Measurements from ENCODE around the gene ISG20.

Gene ISG20

DNA sequence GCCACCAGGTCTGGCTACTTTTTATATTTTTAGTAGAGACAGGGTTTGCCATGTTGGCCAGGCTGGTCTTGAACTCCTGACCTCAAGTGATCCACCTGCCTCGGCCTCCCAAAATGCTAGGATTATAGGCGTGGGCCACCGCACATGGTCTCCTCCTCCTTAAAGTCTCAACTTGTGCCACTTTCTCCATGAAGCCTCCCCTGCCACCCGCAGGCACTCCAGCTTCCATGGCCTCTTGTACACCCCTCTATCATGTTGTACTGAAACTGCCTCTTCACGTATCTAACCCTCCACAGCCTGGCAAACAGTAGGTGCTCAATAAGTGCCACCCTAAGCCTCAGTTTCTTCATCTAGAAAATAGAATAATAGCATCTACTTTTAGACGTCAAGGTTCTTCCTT lies 39.9 kb downstream of the ISG20 start:
- peaks cover 0 to 2% (median 0%) of the 10 kb centered on the region in 5 experiments for H3K9me3 ChIP-seq (ENCODE audit: control extremely low read depth in 1 of 5, control insufficient read depth in 4 of 5, insufficient read depth in 2 of 5, low read depth in 1 of 5, low read length in 4 of 5)
- no peak overlapping the region for H3K4me3 ChIP-seq (ENCODE audit: control insufficient read depth in 1 of 7, extremely low read depth in 1 of 7, insufficient read depth in 4 of 7, low read depth in 2 of 7, low read length in 6 of 7)
- ChIA-PET POLR2A (no interaction called here), CTCF (interaction anchor here (1.6 kb wide), 1 partner anchor 14 kb away, joined by 4 read pairs; no protein-coding TSS in a partner anchor)
- H3K36me3 ChIP-seq (ENCODE audit: control insufficient read depth in 4 of 4, insufficient read depth in 4 of 4, low read length in 3 of 4), result no peaks in the 10 kb centered on the region
- DNase-seq, result no peak
- WGBS (ENCODE audit: insufficient coverage), result 100% methylated on average over 3 of the region's 6 CpGs
- H3K27me3 ChIP-seq (replicated peaks in 2 of 5; ENCODE audit: control insufficient read depth in 4 of 5, insufficient read depth in 5 of 5, low read length in 4 of 5), result peaks cover 0 to 6% (median 0%) of the 10 kb centered on the region in 5 experiments
- no peak overlapping the region for H3K27ac ChIP-seq (ENCODE audit: insufficient read depth in 1 of 2, low read depth in 1 of 2, low read length in 2 of 2, poor library complexity in 1 of 2, severe bottlenecking in 2 of 2)
- H3K4me1 ChIP-seq (ENCODE audit: control extremely low read depth in 1 of 4, control insufficient read depth in 4 of 4, insufficient read depth in 4 of 4, low read length in 3 of 4), result no peaks in the 10 kb centered on the region

DNA sequence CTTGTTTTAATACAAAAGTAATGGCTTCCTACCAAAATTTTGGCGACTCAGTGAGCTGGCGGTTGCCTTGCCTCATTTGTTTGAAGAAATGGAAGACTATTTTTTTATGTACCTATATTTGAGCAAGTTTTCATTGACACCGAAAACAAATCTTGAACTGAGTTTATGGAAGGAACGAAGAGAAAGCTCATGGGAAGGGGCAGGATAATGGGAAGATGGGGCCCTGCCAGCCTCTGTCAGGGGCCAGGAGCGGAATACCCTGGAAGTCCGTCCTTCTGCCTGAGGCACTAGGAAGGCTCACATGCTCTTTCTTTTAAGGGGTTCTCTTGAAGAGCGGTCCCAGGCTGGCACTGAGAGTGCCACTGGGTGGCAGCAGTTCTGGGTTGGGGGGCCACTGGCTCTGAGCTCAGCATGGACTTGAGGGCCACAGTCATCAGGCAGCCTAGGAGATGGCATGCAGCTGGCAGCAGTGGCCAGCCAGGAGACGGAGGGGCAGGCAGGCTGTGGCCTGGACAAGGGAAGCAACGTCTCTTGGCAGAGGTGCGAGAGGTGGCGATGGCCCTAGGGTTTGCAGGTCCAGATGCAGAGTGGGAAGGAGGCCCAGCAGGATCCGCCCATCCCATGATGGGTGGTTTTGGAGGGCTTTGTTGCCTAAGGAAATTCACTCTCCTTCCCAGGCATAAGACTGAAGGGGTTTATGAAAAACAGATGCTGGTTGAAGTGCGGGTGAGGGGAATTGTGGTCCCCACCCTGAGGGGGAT lies 41.6 kb downstream of the ISG20 start:
- Histone ChIP-seq H3K36me3 (ENCODE audit: control insufficient read depth in 4 of 4, insufficient read depth in 4 of 4, low read length in 3 of 4) (no peaks in the 10 kb centered on the region), H3K27ac (ENCODE audit: insufficient read depth in 1 of 2, low read depth in 1 of 2, low read length in 2 of 2, poor library complexity in 1 of 2, severe bottlenecking in 2 of 2) (no peak overlapping the region), H3K4me3 (ENCODE audit: control insufficient read depth in 1 of 7, extremely low read depth in 1 of 7, insufficient read depth in 4 of 7, low read depth in 2 of 7, low read length in 6 of 7) (no peak overlapping the region), H3K9me3 (ENCODE audit: control extremely low read depth in 1 of 5, control insufficient read depth in 4 of 5, insufficient read depth in 2 of 5, low read depth in 1 of 5, low read length in 4 of 5) (no peaks in the 10 kb centered on the region), H3K27me3 (replicated peaks in 2 of 5; ENCODE audit: control insufficient read depth in 4 of 5, insufficient read depth in 5 of 5, low read length in 4 of 5) (peaks cover 0 to 2% (median 0%) of the 10 kb centered on the region in 5 experiments), H3K4me1 (ENCODE audit: control extremely low read depth in 1 of 4, control insufficient read depth in 4 of 4, insufficient read depth in 4 of 4, low read length in 3 of 4) (no peaks in the 10 kb centered on the region)
- no peak for DNase-seq
- ChIA-PET CTCF (interaction anchor here (1.1 kb wide), 1 partner anchor 13 kb away, joined by 3 read pairs; no protein-coding TSS in a partner anchor), POLR2A (no interaction called here)
- WGBS (ENCODE audit: insufficient coverage), result 100% methylated on average over 9 of the region's 13 CpGs

DNA sequence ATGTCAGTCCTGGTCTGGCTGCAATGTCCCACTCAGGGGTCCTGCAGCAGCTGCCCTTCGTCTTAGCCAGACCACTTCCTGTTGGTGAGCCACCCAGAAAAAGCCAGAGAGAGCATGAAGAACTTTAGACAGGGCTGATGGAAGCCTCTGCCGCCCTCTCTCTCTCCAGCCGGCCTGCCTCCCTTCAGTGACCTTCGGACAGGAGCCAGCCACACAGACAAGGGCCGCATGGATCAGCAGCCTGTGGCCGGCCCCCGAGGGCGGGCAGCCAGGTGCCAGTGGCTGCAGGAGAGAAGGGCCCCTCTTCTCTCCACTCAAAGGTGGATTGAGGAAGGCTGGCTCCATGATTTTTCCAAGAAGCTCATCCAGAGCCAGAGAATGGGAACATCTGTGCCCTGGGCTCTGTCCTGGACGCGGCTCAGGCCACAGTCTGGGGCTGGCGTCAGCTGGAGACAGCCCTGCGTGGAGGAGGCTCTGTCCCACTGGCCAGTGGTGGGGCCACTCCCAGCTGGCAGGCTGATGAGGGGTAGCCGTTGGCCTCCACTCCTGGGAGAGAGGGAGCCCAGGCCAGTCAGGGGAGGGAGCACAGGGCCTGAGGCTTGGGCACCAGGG lies 42.9 kb downstream of the ISG20 start:
- POLR2A ChIA-PET, result no interaction called here
- DNase-seq, result no peak
- no peak overlapping the region for H3K4me3 ChIP-seq (ENCODE audit: control insufficient read depth in 1 of 7, extremely low read depth in 1 of 7, insufficient read depth in 4 of 7, low read depth in 2 of 7, low read length in 6 of 7)
- H3K36me3 ChIP-seq (ENCODE audit: control insufficient read depth in 4 of 4, insufficient read depth in 4 of 4, low read length in 3 of 4), result no peaks in the 10 kb centered on the region
- no peak overlapping the region for H3K27ac ChIP-seq (ENCODE audit: insufficient read depth in 1 of 2, low read depth in 1 of 2, low read length in 2 of 2, poor library complexity in 1 of 2, severe bottlenecking in 2 of 2)
- WGBS (ENCODE audit: insufficient coverage), result 88% methylated on average over 7 of the region's 13 CpGs
- H3K27me3 ChIP-seq (replicated peaks in 2 of 5; ENCODE audit: control insufficient read depth in 4 of 5, insufficient read depth in 5 of 5, low read length in 4 of 5), result peaks cover 0 to 5% (median 0%) of the 10 kb centered on the region in 5 experiments
- CTCF ChIA-PET, result interaction anchor here (1.1 kb wide), 1 partner anchor 12 kb away, joined by 3 read pairs; no protein-coding TSS in a partner anchor
- H3K4me1 ChIP-seq (ENCODE audit: control extremely low read depth in 1 of 4, control insufficient read depth in 4 of 4, insufficient read depth in 4 of 4, low read length in 3 of 4), result no peaks in the 10 kb centered on the region
- no peaks in the 10 kb centered on the region for H3K9me3 ChIP-seq (ENCODE audit: control extremely low read depth in 1 of 5, control insufficient read depth in 4 of 5, insufficient read depth in 2 of 5, low read depth in 1 of 5, low read length in 4 of 5)

DNA sequence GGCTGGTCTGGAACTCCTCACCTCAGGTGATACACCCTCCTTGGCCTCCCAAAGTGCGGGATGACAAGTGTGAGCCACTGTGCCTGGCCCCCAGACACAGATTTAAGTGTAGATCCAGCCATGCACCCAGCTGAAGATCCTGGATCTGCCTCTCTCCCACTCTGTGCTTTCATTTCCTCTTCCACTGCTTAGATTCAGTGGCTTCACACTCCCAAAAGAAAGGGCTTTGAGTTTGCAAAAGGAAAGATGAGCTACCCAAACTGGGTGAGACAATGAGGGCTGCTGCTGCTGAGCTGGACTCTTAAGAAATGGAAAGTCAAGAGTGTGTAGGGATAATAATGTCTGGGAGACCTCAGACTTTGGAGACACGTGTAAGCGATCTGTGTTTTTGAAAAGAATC lies 45.5 kb downstream of the ISG20 start:
- ChIA-PET POLR2A (no interaction called here), CTCF (no interaction called here)
- DNase-seq, result no peak
- Histone ChIP-seq H3K9me3 (ENCODE audit: control extremely low read depth in 1 of 5, control insufficient read depth in 4 of 5, insufficient read depth in 2 of 5, low read depth in 1 of 5, low read length in 4 of 5) (no peaks in the 10 kb centered on the region), H3K36me3 (ENCODE audit: control insufficient read depth in 4 of 4, insufficient read depth in 4 of 4, low read length in 3 of 4) (no peaks in the 10 kb centered on the region), H3K4me3 (ENCODE audit: control insufficient read depth in 1 of 7, extremely low read depth in 1 of 7, insufficient read depth in 4 of 7, low read depth in 2 of 7, low read length in 6 of 7) (no peak overlapping the region), H3K27me3 (replicated peaks in 2 of 5; ENCODE audit: control insufficient read depth in 4 of 5, insufficient read depth in 5 of 5, low read length in 4 of 5) (peaks cover 0 to 12% (median 3%) of the 10 kb centered on the region in 5 experiments), H3K4me1 (ENCODE audit: control extremely low read depth in 1 of 4, control insufficient read depth in 4 of 4, insufficient read depth in 4 of 4, low read length in 3 of 4) (no peaks in the 10 kb centered on the region), H3K27ac (ENCODE audit: insufficient read depth in 1 of 2, low read depth in 1 of 2, low read length in 2 of 2, poor library complexity in 1 of 2, severe bottlenecking in 2 of 2) (no peak overlapping the region)
- 0% methylated on average over 1 of the region's 3 CpGs for WGBS (ENCODE audit: insufficient coverage)

DNA sequence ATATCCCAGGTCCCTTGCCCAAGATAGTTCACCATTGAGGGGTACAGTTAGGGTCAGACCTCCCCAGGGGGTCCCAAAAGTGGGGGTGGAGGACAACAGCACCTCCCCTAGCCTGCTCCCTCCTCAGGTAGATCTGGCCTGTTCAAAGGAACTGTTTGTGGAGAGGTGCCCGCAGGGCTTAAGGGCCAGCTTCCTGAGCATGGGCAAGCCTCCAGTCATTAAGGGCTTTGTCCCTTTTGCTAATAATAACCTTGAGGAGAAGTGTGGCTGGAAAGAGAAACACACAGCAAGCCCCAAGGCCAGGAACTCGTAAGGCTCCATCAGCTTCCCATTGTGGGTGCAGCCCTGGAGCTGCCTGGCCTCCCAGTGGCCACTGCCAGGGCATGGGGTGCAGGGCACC lies 47.4 kb downstream of the ISG20 start:
- CTCF ChIA-PET, result interaction anchor here (0.9 kb wide), 1 partner anchor 186 kb away, joined by 3 read pairs; no protein-coding TSS in a partner anchor
- POLR2A ChIA-PET, result no interaction called here
- WGBS (ENCODE audit: insufficient coverage), result 100% methylated on average over 1 of the region's 2 CpGs

DNA sequence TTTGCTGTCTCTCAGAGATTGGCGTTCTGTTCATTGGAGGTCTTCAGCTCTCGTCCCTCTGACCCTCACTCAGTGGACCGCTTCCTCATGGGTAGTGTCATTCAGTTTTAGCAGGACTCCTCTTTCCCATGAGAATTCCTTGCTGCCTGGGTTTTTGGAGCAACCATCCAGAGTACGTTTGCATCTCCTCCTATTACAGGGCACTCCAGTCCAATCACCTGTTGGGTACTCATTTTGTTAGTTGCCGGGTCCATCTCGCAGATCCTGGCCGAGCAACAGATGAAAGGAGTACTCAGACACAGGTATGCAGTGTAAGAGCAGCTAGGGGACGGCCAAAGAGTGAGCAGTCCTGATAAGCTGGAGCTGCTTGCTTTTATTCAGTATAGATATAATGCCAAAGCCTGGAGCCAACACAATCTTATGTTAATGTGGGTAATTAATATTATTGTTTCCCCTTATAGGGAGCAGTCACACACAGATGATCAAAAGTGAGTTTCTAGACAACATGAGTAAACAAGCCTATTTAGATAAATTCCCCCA lies 49.6 kb downstream of the ISG20 start:
- POLR2A ChIA-PET, result no interaction called here
- CTCF ChIA-PET, result no interaction called here
- peaks cover 0 to 15% (median 3%) of the 10 kb centered on the region in 5 experiments for H3K27me3 ChIP-seq (replicated peaks in 2 of 5; ENCODE audit: control insufficient read depth in 4 of 5, insufficient read depth in 5 of 5, low read length in 4 of 5)
- WGBS (ENCODE audit: insufficient coverage), result 84% methylated on average over 7 of the region's 8 CpGs
- DNase-seq, result no peak
- H3K9me3 ChIP-seq (ENCODE audit: control extremely low read depth in 1 of 5, control insufficient read depth in 4 of 5, insufficient read depth in 2 of 5, low read depth in 1 of 5, low read length in 4 of 5), result peaks cover 0 to 2% (median 0%) of the 10 kb centered on the region in 5 experiments
- H3K4me1 ChIP-seq (ENCODE audit: control extremely low read depth in 1 of 4, control insufficient read depth in 4 of 4, insufficient read depth in 4 of 4, low read length in 3 of 4), result no peaks in the 10 kb centered on the region
- no peaks in the 10 kb centered on the region for H3K36me3 ChIP-seq (ENCODE audit: control insufficient read depth in 4 of 4, insufficient read depth in 4 of 4, low read length in 3 of 4)
- H3K4me3 ChIP-seq (ENCODE audit: control insufficient read depth in 1 of 7, extremely low read depth in 1 of 7, insufficient read depth in 4 of 7, low read depth in 2 of 7, low read length in 6 of 7), result no peak overlapping the region
- no peak overlapping the region for H3K27ac ChIP-seq (ENCODE audit: insufficient read depth in 1 of 2, low read depth in 1 of 2, low read length in 2 of 2, poor library complexity in 1 of 2, severe bottlenecking in 2 of 2)

More for the DNA sequence above, 47.4 kb downstream of the ISG20 start:
- Histone ChIP-seq H3K27ac (ENCODE audit: insufficient read depth in 1 of 2, low read depth in 1 of 2, low read length in 2 of 2, poor library complexity in 1 of 2, severe bottlenecking in 2 of 2) (no peak overlapping the region), H3K4me1 (ENCODE audit: control extremely low read depth in 1 of 4, control insufficient read depth in 4 of 4, insufficient read depth in 4 of 4, low read length in 3 of 4) (no peaks in the 10 kb centered on the region), H3K9me3 (ENCODE audit: control extremely low read depth in 1 of 5, control insufficient read depth in 4 of 5, insufficient read depth in 2 of 5, low read depth in 1 of 5, low read length in 4 of 5) (peaks cover 0 to 2% (median 0%) of the 10 kb centered on the region in 5 experiments), H3K36me3 (ENCODE audit: control insufficient read depth in 4 of 4, insufficient read depth in 4 of 4, low read length in 3 of 4) (no peaks in the 10 kb centered on the region), H3K4me3 (ENCODE audit: control insufficient read depth in 1 of 7, extremely low read depth in 1 of 7, insufficient read depth in 4 of 7, low read depth in 2 of 7, low read length in 6 of 7) (no peak overlapping the region), H3K27me3 (replicated peaks in 2 of 5; ENCODE audit: control insufficient read depth in 4 of 5, insufficient read depth in 5 of 5, low read length in 4 of 5) (peaks cover 0 to 15% (median 3%) of the 10 kb centered on the region in 5 experiments)
- DNase-seq, result no peak

DNA sequence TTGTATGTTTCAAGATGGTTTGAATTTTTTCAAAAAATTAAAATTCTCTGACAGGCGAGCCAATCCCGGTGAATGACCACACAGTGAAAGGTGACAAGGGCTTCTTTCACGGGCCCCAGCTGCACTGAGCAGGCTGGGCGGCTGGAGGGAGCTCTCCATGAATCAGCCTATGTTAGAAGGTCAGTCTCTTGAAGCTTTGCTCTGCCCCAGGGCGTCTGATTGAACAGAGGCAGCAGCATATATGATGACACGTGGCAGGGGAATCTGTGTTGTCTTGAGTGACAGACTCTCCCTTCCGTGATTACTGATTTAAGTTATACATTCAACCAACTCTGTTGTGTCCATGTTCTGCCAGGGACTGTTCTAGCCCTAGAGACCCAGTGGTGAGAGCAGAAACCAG lies 51.5 kb downstream of the ISG20 start:
- Histone ChIP-seq H3K36me3 (ENCODE audit: control insufficient read depth in 4 of 4, insufficient read depth in 4 of 4, low read length in 3 of 4) (no peaks in the 10 kb centered on the region), H3K27me3 (replicated peaks in 2 of 5; ENCODE audit: control insufficient read depth in 4 of 5, insufficient read depth in 5 of 5, low read length in 4 of 5) (peaks cover 0 to 19% (median 3%) of the 10 kb centered on the region in 5 experiments), H3K9me3 (ENCODE audit: control extremely low read depth in 1 of 5, control insufficient read depth in 4 of 5, insufficient read depth in 2 of 5, low read depth in 1 of 5, low read length in 4 of 5) (peaks cover 0 to 2% (median 0%) of the 10 kb centered on the region in 5 experiments), H3K4me3 (ENCODE audit: control insufficient read depth in 1 of 7, extremely low read depth in 1 of 7, insufficient read depth in 4 of 7, low read depth in 2 of 7, low read length in 6 of 7) (no peak overlapping the region), H3K4me1 (ENCODE audit: control extremely low read depth in 1 of 4, control insufficient read depth in 4 of 4, insufficient read depth in 4 of 4, low read length in 3 of 4) (no peaks in the 10 kb centered on the region), H3K27ac (ENCODE audit: insufficient read depth in 1 of 2, low read depth in 1 of 2, low read length in 2 of 2, poor library complexity in 1 of 2, severe bottlenecking in 2 of 2) (no peak overlapping the region)
- DNase-seq, result no peak
- ChIA-PET CTCF (interaction anchor here (1.2 kb wide), 1 partner anchor 26 kb away, joined by 4 read pairs; no protein-coding TSS in a partner anchor), POLR2A (no interaction called here)
- WGBS (ENCODE audit: insufficient coverage), result 98% methylated on average over 6 of the region's 7 CpGs
